Measurements from ENCODE around the gene CD7.

The CD7 gene

GRCh38 chr17:82277851-82278250 is 39.6 kb downstream of the CD7 start:
- DNase-seq = no peak

- DNase-seq = no peak
Measured at GRCh38 chr17:82276938-82277337, 40.5 kb downstream of the CD7 start.

- DNase-seq = no peak
Measured at GRCh38 chr17:82275326-82275725, 42.1 kb downstream of the CD7 start.

GRCh38 chr17:82274134-82275020 is 43.0 kb downstream of the CD7 start:
- no peak for DNase-seq

- DNase-seq = peak; percentile 90
Measured at GRCh38 chr17:82273327-82274133, 43.9 kb downstream of the CD7 start, which contains the start of gene CSNK1D. CSNK1D (minus strand) TSS chr17:82273700; CDS start chr17:82273381, 319 bp downstream.

- peak; percentile 43 for DNase-seq
Measured at GRCh38 chr17:82272495-82273326, 44.7 kb downstream of the CD7 start.

GRCh38 chr17:82271401-82271800 is 46.0 kb downstream of the CD7 start:
- DNase-seq = no peak

- DNase-seq = no peak
Measured at GRCh38 chr17:82270651-82271050, 46.8 kb downstream of the CD7 start.

GRCh38 chr17:82269882-82270500 is 47.4 kb downstream of the CD7 start:
- DNase-seq = no peak

GRCh38 chr17:82269138-82269881 is 48.1 kb downstream of the CD7 start:
- DNase-seq = no peak

- peak; percentile 53 for DNase-seq
Measured at GRCh38 chr17:82267575-82268379, 49.6 kb downstream of the CD7 start.

- DNase-seq = no peak
Measured at GRCh38 chr17:82266142-82266541, 51.3 kb downstream of the CD7 start.

All from stimulated activated CD4-positive, alpha-beta T cell treated with anti-CD3 and anti-CD28 coated beads, Interleukin-1b, Interleukin-23, amount 100 ng/mL, for 48 hours (primary cell).